Stimulated activated naive CD8-positive, alpha-beta T cell treated with anti-CD3 and anti-CD28 coated beads, Interleukin-15, amount 100 ng/mL, for 72 hours (primary cell): ENCODE data around the gene ABCC4.
"Not testable (repeated sequence)": the region's sequence is repeated elsewhere in the genome, so short reads cannot be mapped to it uniquely, and the experiment has no call there.

Experiments used
- ATAC-seq: fragments of 150-1000 bp; cut with Tn5 transposase; 2 replicates; pipeline ENCODE4 v1.10.0; 2021; ENCODE audit warnings: mild to moderate bottlenecking, moderate library complexity
- DNase-seq, 2 donors: peaks; one replicate each; pipeline ENCODE4 v3.0.0; 2021 to 2022
- H3K27ac Mint-ChIP-seq, 2 donors: one replicate each; pipeline ENCODE4 v1.8.0; 2022; ENCODE audit warnings: mild to moderate bottlenecking in 2 of 2, mixed read lengths in 2 of 2, moderate library complexity in 2 of 2
- H3K27me3 Mint-ChIP-seq: one replicate; pipeline ENCODE4 v1.8.0; 2022; ENCODE audit warnings: mixed read lengths
- H3K4me1 Mint-ChIP-seq: one replicate; pipeline ENCODE4 v1.8.0; 2022; ENCODE audit warnings: mild to moderate bottlenecking, mixed read lengths
- H3K4me3 Mint-ChIP-seq, 2 donors: one replicate each; pipeline ENCODE4 v1.8.0; 2022; ENCODE audit warnings: mild to moderate bottlenecking in 2 of 2, mixed read lengths in 2 of 2, moderate library complexity in 1 of 2
- H3K9me3 Mint-ChIP-seq, 2 donors: one replicate each; pipeline ENCODE4 v1.8.0; 2022; ENCODE audit warnings: mixed read lengths in 2 of 2

Gene ABCC4

GRCh38 chr13:95317039-95317989 lies 16.1 kb upstream of the ABCC4 start:
- no peaks in the 10 kb centered on the region for H3K27me3 Mint-ChIP-seq

GRCh38 chr13:95315752-95316151 lies 14.5 kb upstream of the ABCC4 start:
- ATAC-seq (no peak), DNase-seq (no peak)
- H3K9me3 Mint-ChIP-seq, result no peaks in the 10 kb centered on the region
- no peaks in the 10 kb centered on the region for H3K4me1 Mint-ChIP-seq
- H3K27ac Mint-ChIP-seq, result no peak overlapping the region
- H3K4me3 Mint-ChIP-seq, result no peak overlapping the region
- H3K27me3 Mint-ChIP-seq, result peaks cover 7% of the 10 kb centered on the region

More at GRCh38 chr13:95317039-95317989, 16.1 kb upstream of the ABCC4 start:
- DNase-seq (no peak), ATAC-seq (no peak)
- Mint-ChIP-seq H3K27ac (no peak overlapping the region), H3K4me1 (no peaks in the 10 kb centered on the region), H3K4me3 (no peak overlapping the region), H3K9me3 (no peaks in the 10 kb centered on the region)

- peaks cover 3% of the 10 kb centered on the region for H3K4me1 Mint-ChIP-seq
- H3K27ac Mint-ChIP-seq, result no peak overlapping the region
- ATAC-seq, result no peak
- no peak overlapping the region for H3K4me3 Mint-ChIP-seq
- no peaks in the 10 kb centered on the region for H3K9me3 Mint-ChIP-seq
- no peak for DNase-seq
- peaks cover 7% of the 10 kb centered on the region for H3K27me3 Mint-ChIP-seq
Measured at GRCh38 chr13:95307507-95307906, 6.3 kb upstream of the ABCC4 start.

- Mint-ChIP-seq H3K4me3 (no peak overlapping the region), H3K4me1 (peaks cover 26% of the 10 kb centered on the region), H3K9me3 (no peaks in the 10 kb centered on the region), H3K27ac (no peak overlapping the region), H3K27me3 (no peaks in the 10 kb centered on the region)
- no peak for DNase-seq
- ATAC-seq, result no peak
Measured at GRCh38 chr13:95304453-95304852, 3.2 kb upstream of the ABCC4 start.

- H3K4me1 Mint-ChIP-seq, result peaks cover 46% of the 10 kb centered on the region
- ATAC-seq (no peak), DNase-seq (peak in 1 of 2 donors; percentile 17)
- no peaks in the 10 kb centered on the region for H3K27me3 Mint-ChIP-seq
- H3K27ac Mint-ChIP-seq, result peak overlapping the region; percentile 59 to 72
- H3K4me3 Mint-ChIP-seq, result peak overlapping the region; percentile 72 to 79
- no peaks in the 10 kb centered on the region for H3K9me3 Mint-ChIP-seq
Measured at GRCh38 chr13:95301968-95302393, 730 bp upstream of the ABCC4 start.

GRCh38 chr13:95300625-95301182 lies 547 bp downstream of the ABCC4 start:
- peak overlapping the region; percentile 89 to 94 for H3K4me3 Mint-ChIP-seq
- peak; percentile 41 to 43 for DNase-seq
- H3K27me3 Mint-ChIP-seq, result no peaks in the 10 kb centered on the region
- peak; percentile 69 for ATAC-seq
- H3K4me1 Mint-ChIP-seq, result peaks cover 46% of the 10 kb centered on the region
- H3K9me3 Mint-ChIP-seq, result no peaks in the 10 kb centered on the region
- H3K27ac Mint-ChIP-seq, result peak overlapping the region; percentile 90 to 97

- peaks cover 46% of the 10 kb centered on the region for H3K4me1 Mint-ChIP-seq
- peak overlapping the region in 1 of 2 donors; percentile 89 for H3K4me3 Mint-ChIP-seq
- ATAC-seq (peak; percentile 37), DNase-seq (peak in 1 of 2 donors; percentile 25)
- no peak overlapping the region for H3K27ac Mint-ChIP-seq
- H3K27me3 Mint-ChIP-seq, result no peaks in the 10 kb centered on the region
- H3K9me3 Mint-ChIP-seq, result no peaks in the 10 kb centered on the region
Measured at GRCh38 chr13:95298971-95299621, 2.2 kb downstream of the ABCC4 start.

GRCh38 chr13:95298169-95298965 lies 2.9 kb downstream of the ABCC4 start:
- H3K27ac Mint-ChIP-seq, result no peak overlapping the region
- H3K27me3 Mint-ChIP-seq, result no peaks in the 10 kb centered on the region
- no peak overlapping the region for H3K4me3 Mint-ChIP-seq
- H3K4me1 Mint-ChIP-seq, result peaks cover 46% of the 10 kb centered on the region
- no peak for ATAC-seq
- H3K9me3 Mint-ChIP-seq, result no peaks in the 10 kb centered on the region
- DNase-seq, result no peak

GRCh38 chr13:95296326-95296925 lies 4.8 kb downstream of the ABCC4 start:
- Mint-ChIP-seq H3K27ac (no peak overlapping the region), H3K4me1 (peaks cover 33% of the 10 kb centered on the region), H3K27me3 (no peaks in the 10 kb centered on the region), H3K9me3 (no peaks in the 10 kb centered on the region), H3K4me3 (no peak overlapping the region)
- no peak for ATAC-seq
- DNase-seq, result no peak

GRCh38 chr13:95295026-95295425 lies 6.2 kb downstream of the ABCC4 start:
- Mint-ChIP-seq H3K4me3 (no peak overlapping the region), H3K4me1 (peaks cover 26% of the 10 kb centered on the region), H3K27me3 (no peaks in the 10 kb centered on the region), H3K27ac (no peak overlapping the region), H3K9me3 (no peaks in the 10 kb centered on the region)
- DNase-seq (no peak), ATAC-seq (no peak)

- Mint-ChIP-seq H3K4me3 (no peak overlapping the region), H3K27me3 (no peaks in the 10 kb centered on the region), H3K27ac (no peak overlapping the region), H3K9me3 (no peaks in the 10 kb centered on the region), H3K4me1 (peaks cover 4% of the 10 kb centered on the region)
- ATAC-seq (no peak), DNase-seq (no peak)
Measured at GRCh38 chr13:95292622-95293021, 8.6 kb downstream of the ABCC4 start.

GRCh38 chr13:95289901-95290300 lies 11.3 kb downstream of the ABCC4 start:
- H3K27ac Mint-ChIP-seq, H3K4me3 Mint-ChIP-seq, H3K9me3 Mint-ChIP-seq, ATAC-seq, H3K27me3 Mint-ChIP-seq, H3K4me1 Mint-ChIP-seq, DNase-seq: not testable (repeated sequence)

- DNase-seq (no peak), ATAC-seq (no peak)
- no peaks in the 10 kb centered on the region for H3K9me3 Mint-ChIP-seq
- no peak overlapping the region for H3K4me3 Mint-ChIP-seq
- H3K4me1 Mint-ChIP-seq, result no peaks in the 10 kb centered on the region
- H3K27me3 Mint-ChIP-seq, result no peaks in the 10 kb centered on the region
- peak overlapping the region in 1 of 2 donors; percentile 22 for H3K27ac Mint-ChIP-seq
Measured at GRCh38 chr13:95289020-95289444, 12.2 kb downstream of the ABCC4 start.

GRCh38 chr13:95284436-95284835 lies 16.8 kb downstream of the ABCC4 start:
- DNase-seq (no peak), ATAC-seq (no peak)
- no peak overlapping the region for H3K27ac Mint-ChIP-seq
- H3K4me1 Mint-ChIP-seq, result peaks cover 21% of the 10 kb centered on the region
- H3K27me3 Mint-ChIP-seq, result no peaks in the 10 kb centered on the region
- H3K9me3 Mint-ChIP-seq, result no peaks in the 10 kb centered on the region
- H3K4me3 Mint-ChIP-seq, result no peak overlapping the region

- no peak overlapping the region for H3K27ac Mint-ChIP-seq
- no peak for ATAC-seq
- DNase-seq, result no peak
- no peak overlapping the region for H3K4me3 Mint-ChIP-seq
- no peaks in the 10 kb centered on the region for H3K27me3 Mint-ChIP-seq
- no peaks in the 10 kb centered on the region for H3K9me3 Mint-ChIP-seq
- H3K4me1 Mint-ChIP-seq, result peaks cover 25% of the 10 kb centered on the region
Measured at GRCh38 chr13:95279016-95279415, 22.2 kb downstream of the ABCC4 start.
